GM12878 (cell line): ENCODE data around the gene WDR64. TPM values are rescaled to one million over a fixed set of nuclear protein-coding genes. Genes with fewer than 3 reads are reported as not detected.

Experiments used
- ATAC-seq: fragments of 200-7000 bp; cut with Tn5 transposase; 3 replicates; pipeline ENCODE4 v1.9.1; 2020; ENCODE audit warnings: mild to moderate bottlenecking, moderate library complexity
- BruUV-seq: library from RNA; stranded (reverse); fragments of 400-500 nt; replicated peaks from 2 replicates; lab custom pipeline; 2021; lab: Mats Ljungman, UMichigan
- CTCF ChIA-PET: fragments of 300-600 bp; sonication (Branson Sonifier 250); formaldehyde crosslinking; extraction: SDS; loops from one replicate; lab custom pipeline; 2021; ENCODE audit warnings: inconsistent platforms; lab: Yijun Ruan, JAX
- POLR2A ChIA-PET: fragments of 350-600 bp; formaldehyde crosslinking; extraction: SDS; loops from one replicate; lab custom pipeline; 2021; ENCODE audit warnings: inconsistent platforms; lab: Charles Lee
- RAD21 ChIA-PET: fragments of 300-600 bp; sonication (Branson Sonifier 250); formaldehyde crosslinking; loops from one replicate; lab custom pipeline; 2023; ENCODE audit warnings: antibody characterized with exemption; ENCODE audit not compliant: unreplicated experiment; lab: Charles Lee
- SMC1A ChIA-PET: fragments of 300-600 bp; sonication (Branson Sonifier 250); formaldehyde crosslinking; loops from one replicate; lab custom pipeline; 2023; ENCODE audit not compliant: unreplicated experiment, uncharacterized antibody; lab: Charles Lee
- DNase-seq: peaks from one replicate; pipeline ENCODE4 v3.0.0-alpha.2; 2011; ENCODE audit warnings: low read depth, low spot score
- FAIRE-seq: peaks from 3 replicates; lab custom pipeline; 2011; peaks lifted over from hg19 to GRCh38; lab: Jason Lieb, UNC
- H2AFZ ChIP-seq: 2 replicates; pipeline ENCODE4 v1.6.0; 2011; ENCODE audit warnings: low read depth, low read length, control low read depth; ENCODE audit not compliant: control insufficient read depth
- H3K27ac ChIP-seq: 2 replicates; pipeline ENCODE4 v1.5.1; 2011; ENCODE audit warnings: control low read depth; ENCODE audit not compliant: control insufficient read depth, insufficient read depth
- H3K27me3 ChIP-seq, 2 experiments: replicated peaks in 1 of 2; 2 replicates each; pipeline versions ENCODE4 v1.6.0 to v1.6.1; 2011; ENCODE audit warnings: low read length in 1 of 2; ENCODE audit not compliant: control insufficient read depth in 2 of 2, insufficient read depth in 2 of 2
- H3K36me3 ChIP-seq, 2 experiments: 2 replicates each; pipeline ENCODE4 v1.5.1; 2011; ENCODE audit warnings: low read length in 1 of 2; ENCODE audit not compliant: control insufficient read depth in 2 of 2, insufficient read depth in 2 of 2
- H3K4me1 ChIP-seq: 2 replicates; pipeline ENCODE4 v1.6.1; 2011; ENCODE audit warnings: mild to moderate bottlenecking, low read length, moderate library complexity, mixed read lengths; ENCODE audit not compliant: control insufficient read depth, insufficient read depth
- H3K4me2 ChIP-seq: 2 replicates; pipeline ENCODE4 v1.6.0; 2011; ENCODE audit warnings: control low read depth; ENCODE audit not compliant: control insufficient read depth, insufficient read depth
- H3K4me3 ChIP-seq: fragments of 200-600 bp; sonication (generic); 2 replicates; pipeline ENCODE4 v1.5.1; 2016
- H3K79me2 ChIP-seq: 2 replicates; pipeline ENCODE4 v1.6.0; 2011; ENCODE audit warnings: low read length; ENCODE audit not compliant: control insufficient read depth, insufficient read depth
- H3K9ac ChIP-seq: 2 replicates; pipeline ENCODE4 v1.8.0; 2011; ENCODE audit warnings: low read length, control low read depth, mixed read lengths; ENCODE audit not compliant: control insufficient read depth, insufficient read depth
- H3K9me3 ChIP-seq: replicated peaks from 3 replicates; pipeline ENCODE4 v1.5.1; 2011; ENCODE audit warnings: mild to moderate bottlenecking, low read length; ENCODE audit not compliant: control insufficient read depth, insufficient read depth
- H4K20me1 ChIP-seq: 2 replicates; pipeline ENCODE4 v1.6.0; 2011; ENCODE audit not compliant: control insufficient read depth, insufficient read depth
- CUX1 ChIP-seq: IDR thresholded peaks from 2 replicates; pipeline ENCODE4 v1.6.1; 2012; ENCODE audit warnings: improper control_type of control experiment, low read depth, low read length; ENCODE audit not compliant: insufficient replicate concordance
- ETV6 ChIP-seq, 2 experiments: fragments of 450-650 bp in 1 of 2; IDR thresholded peaks in 1 of 2; conservative IDR thresholded peaks in 1 of 2; 2 replicates each; pipeline ENCODE4 v1.6.1; 2014; ENCODE audit warnings: antibody characterized with exemption in 1 of 2, borderline replicate concordance in 1 of 2, low read depth in 1 of 2, mild to moderate bottlenecking in 1 of 2, moderate library complexity in 1 of 2
- IRF4 ChIP-seq: IDR thresholded peaks from 2 replicates; pipeline ENCODE4 v1.6.1; 2011; ENCODE audit warnings: low read depth, low read length
- NR2C1 ChIP-seq: fragments of 450-650 bp; IDR thresholded peaks from 2 replicates; pipeline ENCODE4 v1.6.1; 2017; ENCODE audit warnings: antibody characterized with exemption, mild to moderate bottlenecking, moderate library complexity
- PAX5 ChIP-seq: IDR thresholded peaks from 2 replicates; pipeline ENCODE4 v1.6.1; 2011; ENCODE audit warnings: low read depth, low read length, borderline replicate concordance
- PBX3 ChIP-seq: IDR thresholded peaks from 2 replicates; pipeline ENCODE4 v1.6.1; 2011; ENCODE audit warnings: mild to moderate bottlenecking, low read depth, low read length, moderate library complexity; ENCODE audit not compliant: insufficient replicate concordance
- PML ChIP-seq: IDR thresholded peaks from 2 replicates; pipeline ENCODE4 v1.6.1; 2012; ENCODE audit warnings: low read length, inconsistent platforms
- POU2F2 ChIP-seq: IDR thresholded peaks from 3 replicates; pipeline ENCODE4 v1.6.1; 2011; ENCODE audit warnings: low read depth, mild to moderate bottlenecking, low read length, borderline replicate concordance
- SMAD5 ChIP-seq: IDR thresholded peaks from 2 replicates; pipeline ENCODE4 v1.6.1; 2016; ENCODE audit warnings: antibody characterized with exemption, low read depth
- STAT3 ChIP-seq: IDR thresholded peaks from 2 replicates; pipeline ENCODE4 v1.6.1; 2011; ENCODE audit warnings: low read depth, low read length, improper control_type of control experiment
- YBX1 ChIP-seq: fragments of 450-650 bp; IDR thresholded peaks from 2 replicates; pipeline ENCODE4 v1.6.1; 2016; ENCODE audit warnings: antibody characterized with exemption
- ZNF622 ChIP-seq: fragments of 450-650 bp; IDR thresholded peaks from 2 replicates; pipeline ENCODE4 v1.6.1; 2017; ENCODE audit warnings: mild to moderate bottlenecking, inconsistent platforms
- WGBS: methylation state at CpG from one replicate; pipeline ENCODE4 v1.1.6; 2016; ENCODE audit warnings: low lambda C conversion rate; ENCODE audit not compliant: insufficient replicate concordance, insufficient coverage; ENCODE audit errors: missing lambda C conversion rate; 5-methylcytosine and 5-hydroxymethylcytosine counted together
- in situ Hi-C: fragments of 300-500 bp; cut with MboI; formaldehyde crosslinking; loops from 9 replicates; pipeline ENCODE4 v1.14.3; 2018; ENCODE audit warnings: mixed read lengths
- intact Hi-C: fragments of 100-400 bp; cut with micrococcal nuclease; formaldehyde crosslinking; loops from one replicate; pipeline ENCODE4 v1.14.2; 2022; ENCODE audit not compliant: unreplicated experiment
- polyA plus RNA-seq, 11 experiments: library from polyadenylated mRNA; depleted of rRNA in 4 of 11; unstranded in 6 of 11; stranded (reverse) in 5 of 11; fragments of >200 nt; fragmentation: Nextera tagmentation in 4 of 11; fragmentation: Illumina TruSeq in 1 of 11; extraction: Ambion mirVana in 4 of 11; extraction: Trizol in 1 of 11; gene quantifications; 1 replicate in 1 of 11; 2 replicates in 10 of 11; pipeline versions ENCODE4 v1.2.1 to v1.2.3, GENCODE V29; 2011 to 2016; ENCODE audit warnings: inconsistent platforms in 2 of 11, missing spikeins in 2 of 11, low read depth in 1 of 11
- total RNA-seq, 4 experiments: library from RNA; depleted of rRNA in 3 of 4; stranded (reverse); fragments of >200 nt in 3 of 4; fragmentation: Illumina TruSeq in 1 of 4; extraction: Trizol in 1 of 4; gene quantifications; 2 replicates each; pipeline versions ENCODE4 v1.2.1 to v1.2.3, GENCODE V29; 2013 to 2021
- TF ChIP-seq, protein P1 (sequence below): IDR thresholded peaks from 2 replicates; pipeline ENCODE4 v1.6.1; 2012; ENCODE audit warnings: low read depth, low read length, improper control_type of control experiment

Gene WDR64
- total and polyA plus RNA-seq, 10 of the 15 experiments (the other 5 are each of a cell fraction or from before 2014, with no cell fraction given): 0.01 TPM; not detected in 9

DNA sequence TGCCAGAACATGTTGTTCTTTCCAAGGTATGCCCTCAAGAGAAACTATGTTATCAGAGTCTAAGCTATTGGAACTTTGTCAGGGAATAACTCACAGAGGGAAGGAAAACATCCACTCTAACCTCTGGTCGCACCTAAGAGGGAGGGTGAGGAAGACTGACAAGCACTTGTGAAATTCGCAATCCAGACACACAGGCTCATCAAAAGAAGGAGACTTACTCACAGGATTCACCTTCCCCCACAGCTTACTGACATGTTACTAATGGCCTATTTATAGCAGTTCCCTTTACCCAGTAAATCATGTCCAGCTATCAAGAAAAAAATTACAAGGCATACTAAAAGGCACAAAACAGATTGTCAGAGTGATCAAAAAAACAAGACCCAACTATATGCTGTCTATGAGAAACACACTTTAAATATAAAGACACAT is 36.9 kb downstream of the WDR64 start (continued):
- TF ChIP-seq STAT3 (no peak), SMAD5 (no peak), IRF4 (no peak)

GRCh38 chr1:241695246-241696171 is 43.4 kb downstream of the WDR64 start:
- H3K9ac ChIP-seq: no peak overlapping the region
- SMC1A ChIA-PET: interaction anchor here (0.5 to 1.7 kb wide), 2 partner anchors 19 to 28 kb away, joined by 3 read pairs; no protein-coding TSS in a partner anchor
- POLR2A ChIA-PET: no interaction called here
- no TSS peak for BruUV-seq
- no peak overlapping the region for H3K27ac ChIP-seq
- no peak overlapping the region for H3K4me2 ChIP-seq
- WGBS: 24% methylated on average over 9 of the region's 9 CpGs
- no peaks in the 10 kb centered on the region for H3K9me3 ChIP-seq
- no peaks in the 10 kb centered on the region for H4K20me1 ChIP-seq
- DNase-seq (no peak), FAIRE-seq (no peak), ATAC-seq (no peak)
- H2AFZ ChIP-seq: no peak overlapping the region
- RAD21 ChIA-PET: no interaction called here
- intact Hi-C loops: no loop called here
- H3K79me2 ChIP-seq: no peaks in the 10 kb centered on the region
- CTCF ChIA-PET: no interaction called here
- H3K4me3 ChIP-seq: no peak overlapping the region
- H3K36me3 ChIP-seq: no peaks in the 10 kb centered on the region
- H3K27me3 ChIP-seq: no peaks in the 10 kb centered on the region
- H3K4me1 ChIP-seq: no peaks in the 10 kb centered on the region
- in situ Hi-C loops: no loop called here
- TF ChIP-seq STAT3: no peak
- TF ChIP-seq POU2F2: no peak
- TF ChIP-seq ETV6 (conservative IDR thresholded peaks at IDR 0.05 in 1 of 2, IDR thresholded peaks at IDR 0.05 in 1 of 2; ENCODE audit: borderline replicate concordance in 1 of 2, low read depth in 1 of 2): no peak
- TF ChIP-seq, protein P1, sequence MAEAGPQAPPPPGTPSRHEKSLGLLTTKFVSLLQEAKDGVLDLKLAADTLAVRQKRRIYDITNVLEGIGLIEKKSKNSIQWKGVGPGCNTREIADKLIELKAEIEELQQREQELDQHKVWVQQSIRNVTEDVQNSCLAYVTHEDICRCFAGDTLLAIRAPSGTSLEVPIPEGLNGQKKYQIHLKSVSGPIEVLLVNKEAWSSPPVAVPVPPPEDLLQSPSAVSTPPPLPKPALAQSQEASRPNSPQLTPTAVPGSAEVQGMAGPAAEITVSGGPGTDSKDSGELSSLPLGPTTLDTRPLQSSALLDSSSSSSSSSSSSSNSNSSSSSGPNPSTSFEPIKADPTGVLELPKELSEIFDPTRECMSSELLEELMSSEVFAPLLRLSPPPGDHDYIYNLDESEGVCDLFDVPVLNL: no peak
- no peak for TF ChIP-seq ZNF622
- TF ChIP-seq PBX3: no peak
- TF ChIP-seq NR2C1: no peak
- no peak for TF ChIP-seq CUX1
- no peak for TF ChIP-seq PML
- TF ChIP-seq YBX1: no peak
- no peak for TF ChIP-seq PAX5
